Osteocyte (in vitro differentiated cells): ENCODE data around the gene FRAS1. TPM values are rescaled to one million over a fixed set of nuclear protein-coding genes. Genes with fewer than 3 reads are reported as not detected.

Experiments
- DNase-seq: peaks from one replicate; pipeline ENCODE4 v3.0.0; 2021; ENCODE audit warnings: mixed read lengths; ENCODE audit not compliant: unreplicated experiment; ENCODE audit errors: extremely low spot score
- H3K27ac Mint-ChIP-seq: one replicate; pipeline ENCODE4 v1.8.0; 2021; ENCODE audit warnings: mild to moderate bottlenecking, mixed read lengths; ENCODE audit not compliant: unreplicated experiment
- H3K27me3 Mint-ChIP-seq: one replicate; pipeline ENCODE4 v1.8.0; 2021; ENCODE audit warnings: mixed read lengths; ENCODE audit not compliant: unreplicated experiment
- H3K36me3 Mint-ChIP-seq: one replicate; pipeline ENCODE4 v1.8.0; 2021; ENCODE audit warnings: mixed read lengths; ENCODE audit not compliant: unreplicated experiment
- H3K4me1 Mint-ChIP-seq: one replicate; pipeline ENCODE4 v1.8.0; 2021; ENCODE audit warnings: mixed read lengths; ENCODE audit not compliant: unreplicated experiment
- H3K4me3 Mint-ChIP-seq: one replicate; pipeline ENCODE4 v1.8.0; 2021; ENCODE audit warnings: mild to moderate bottlenecking, moderate library complexity, mixed read lengths; ENCODE audit not compliant: unreplicated experiment
- H3K9me3 Mint-ChIP-seq: one replicate; pipeline ENCODE4 v1.8.0; 2021; ENCODE audit warnings: mixed read lengths; ENCODE audit not compliant: unreplicated experiment
- total RNA-seq: library from RNA; stranded (reverse); gene quantifications from 2 replicates; pipeline ENCODE4 v1.2.1, GENCODE V29; 2021
- TF ChIP-seq, protein P1 (sequence below): fragments of 200-600 bp; sonication (generic); IDR thresholded peaks from 2 replicates; pipeline ENCODE4 v1.5.0; 2021; ENCODE audit warnings: antibody characterized with exemption, mild to moderate bottlenecking, moderate library complexity

The FRAS1 gene
- total RNA-seq, 1 donor from 2014 or later, result 0.89 TPM

DNA sequence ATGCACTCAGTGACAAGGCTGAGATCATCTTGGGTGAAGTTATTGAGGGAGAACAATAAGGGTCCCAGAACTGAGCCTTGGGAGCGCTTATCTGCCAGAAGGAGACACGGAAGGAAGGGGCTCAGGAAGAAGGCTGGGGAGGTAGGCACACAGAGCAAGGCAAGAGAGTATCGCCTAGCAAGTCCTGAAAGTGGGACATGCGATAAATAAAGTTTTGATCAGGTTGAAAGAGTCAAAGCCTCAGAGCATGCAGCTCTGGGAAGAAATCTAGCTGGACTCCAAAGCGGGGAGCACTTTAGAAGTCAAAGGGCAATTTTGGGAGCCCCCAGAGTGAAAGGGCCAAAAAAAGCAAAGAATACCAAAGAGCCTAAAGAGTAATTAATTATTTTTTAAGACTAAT, 476.7 kb downstream of the FRAS1 start:
- TF ChIP-seq, protein P1, sequence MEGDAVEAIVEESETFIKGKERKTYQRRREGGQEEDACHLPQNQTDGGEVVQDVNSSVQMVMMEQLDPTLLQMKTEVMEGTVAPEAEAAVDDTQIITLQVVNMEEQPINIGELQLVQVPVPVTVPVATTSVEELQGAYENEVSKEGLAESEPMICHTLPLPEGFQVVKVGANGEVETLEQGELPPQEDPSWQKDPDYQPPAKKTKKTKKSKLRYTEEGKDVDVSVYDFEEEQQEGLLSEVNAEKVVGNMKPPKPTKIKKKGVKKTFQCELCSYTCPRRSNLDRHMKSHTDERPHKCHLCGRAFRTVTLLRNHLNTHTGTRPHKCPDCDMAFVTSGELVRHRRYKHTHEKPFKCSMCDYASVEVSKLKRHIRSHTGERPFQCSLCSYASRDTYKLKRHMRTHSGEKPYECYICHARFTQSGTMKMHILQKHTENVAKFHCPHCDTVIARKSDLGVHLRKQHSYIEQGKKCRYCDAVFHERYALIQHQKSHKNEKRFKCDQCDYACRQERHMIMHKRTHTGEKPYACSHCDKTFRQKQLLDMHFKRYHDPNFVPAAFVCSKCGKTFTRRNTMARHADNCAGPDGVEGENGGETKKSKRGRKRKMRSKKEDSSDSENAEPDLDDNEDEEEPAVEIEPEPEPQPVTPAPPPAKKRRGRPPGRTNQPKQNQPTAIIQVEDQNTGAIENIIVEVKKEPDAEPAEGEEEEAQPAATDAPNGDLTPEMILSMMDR, result no peak
- Mint-ChIP-seq H3K4me1 (no peaks in the 10 kb centered on the region), H3K27me3 (no peaks in the 10 kb centered on the region), H3K27ac (no peak overlapping the region), H3K36me3 (no peaks in the 10 kb centered on the region), H3K9me3 (peaks cover 4% of the 10 kb centered on the region), H3K4me3 (no peak overlapping the region)
- DNase-seq, result no peak

DNA sequence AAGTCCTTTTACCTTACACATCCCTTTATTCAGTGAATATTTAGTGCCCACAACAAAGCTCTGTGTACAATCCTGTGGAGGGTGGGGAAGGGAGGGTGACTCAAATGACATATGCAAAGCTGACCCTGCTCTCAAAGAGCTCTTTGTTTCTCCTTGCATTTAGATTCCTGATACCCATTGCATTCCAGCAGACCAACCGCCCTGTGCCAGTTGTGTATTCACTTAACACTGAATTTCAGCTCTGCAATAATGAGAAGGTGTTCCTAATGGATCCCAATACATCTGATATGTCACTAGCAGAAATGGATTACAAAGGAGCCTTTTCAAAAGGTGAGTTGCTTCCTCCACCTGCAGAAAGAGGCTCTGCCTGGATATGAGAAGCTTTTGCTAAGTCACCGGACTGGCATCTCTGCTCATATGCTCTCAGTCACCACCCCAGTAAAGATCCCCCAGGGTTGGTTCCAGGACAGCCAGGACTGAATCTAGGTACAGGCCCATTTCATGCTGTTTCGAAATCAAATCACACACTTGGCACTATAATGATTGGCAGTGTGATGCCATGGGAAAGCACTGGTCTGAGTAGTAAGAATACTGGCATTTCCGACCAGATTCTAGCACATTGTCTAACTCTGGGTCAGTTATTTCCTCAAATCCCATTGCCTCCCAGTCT, 477.3 kb downstream of the FRAS1 start:
- TF ChIP-seq, protein P1, result no peak
- no peak for DNase-seq
- H3K4me3 Mint-ChIP-seq, result no peak overlapping the region
- no peaks in the 10 kb centered on the region for H3K4me1 Mint-ChIP-seq
- H3K9me3 Mint-ChIP-seq, result peaks cover 4% of the 10 kb centered on the region
- H3K27me3 Mint-ChIP-seq, result no peaks in the 10 kb centered on the region
- H3K27ac Mint-ChIP-seq, result no peak overlapping the region
- no peaks in the 10 kb centered on the region for H3K36me3 Mint-ChIP-seq

DNA sequence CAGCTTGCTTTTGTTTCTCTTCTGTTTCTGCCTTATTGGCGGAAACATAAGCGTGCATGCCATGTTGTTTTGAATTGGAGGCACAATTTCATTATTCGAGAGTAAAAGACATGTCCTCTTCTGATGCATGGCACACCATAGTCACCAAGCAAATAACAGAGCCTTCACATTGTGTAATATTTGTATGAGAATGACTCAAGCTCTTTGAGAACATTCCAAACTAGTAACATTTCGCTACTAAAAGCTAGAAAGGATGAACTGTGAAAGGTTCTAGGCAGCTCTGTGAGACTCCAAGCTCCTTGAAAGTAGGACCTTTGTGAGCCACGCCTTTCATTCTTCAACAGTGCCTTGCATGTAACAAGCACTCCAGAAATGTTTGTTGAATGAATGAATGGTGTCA, 485.2 kb downstream of the FRAS1 start:
- Mint-ChIP-seq H3K27me3 (peaks cover 5% of the 10 kb centered on the region), H3K9me3 (no peaks in the 10 kb centered on the region), H3K4me1 (peaks cover 16% of the 10 kb centered on the region), H3K36me3 (no peaks in the 10 kb centered on the region), H3K27ac (no peak overlapping the region), H3K4me3 (no peak overlapping the region)
- TF ChIP-seq, protein P1, result no peak
- no peak for DNase-seq

DNA sequence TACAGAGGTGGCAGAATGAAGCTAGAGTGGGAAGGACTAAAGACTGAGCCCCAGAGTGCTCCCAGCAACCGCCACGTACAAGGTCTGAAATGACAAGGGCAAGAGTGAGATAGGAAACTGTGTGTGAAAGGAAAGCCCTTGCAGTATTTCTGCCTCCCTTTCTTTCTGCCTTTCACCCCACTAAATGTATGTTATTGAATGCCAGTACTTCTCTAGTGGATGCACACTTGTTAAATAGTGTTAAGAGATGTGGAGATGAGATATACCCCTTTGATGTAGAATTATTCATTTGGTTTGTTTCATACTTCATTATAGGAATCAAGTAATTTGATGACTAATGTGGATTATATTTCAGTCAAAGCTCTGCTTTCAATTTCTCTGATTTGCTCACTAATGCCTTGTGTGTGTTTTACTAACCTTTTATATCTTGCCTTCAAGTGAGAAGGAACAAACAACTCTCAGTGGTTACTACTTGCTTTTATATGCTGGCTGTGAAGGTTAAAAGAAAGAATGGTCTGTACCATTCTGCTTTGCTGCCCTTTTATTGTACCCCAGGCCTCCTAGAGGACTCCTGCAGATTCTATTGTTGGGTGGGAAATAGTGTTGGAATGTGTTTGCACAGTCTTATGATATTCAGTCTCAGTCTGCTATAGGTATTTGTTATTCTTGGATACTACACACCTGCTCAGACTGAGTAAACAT, 486.5 kb downstream of the FRAS1 start:
- no peak overlapping the region for H3K4me3 Mint-ChIP-seq
- TF ChIP-seq, protein P1, result no peak
- peaks cover 16% of the 10 kb centered on the region for H3K4me1 Mint-ChIP-seq
- H3K36me3 Mint-ChIP-seq, result no peaks in the 10 kb centered on the region
- no peak overlapping the region for H3K27ac Mint-ChIP-seq
- peaks cover 5% of the 10 kb centered on the region for H3K27me3 Mint-ChIP-seq
- DNase-seq, result no peak
- no peaks in the 10 kb centered on the region for H3K9me3 Mint-ChIP-seq

DNA sequence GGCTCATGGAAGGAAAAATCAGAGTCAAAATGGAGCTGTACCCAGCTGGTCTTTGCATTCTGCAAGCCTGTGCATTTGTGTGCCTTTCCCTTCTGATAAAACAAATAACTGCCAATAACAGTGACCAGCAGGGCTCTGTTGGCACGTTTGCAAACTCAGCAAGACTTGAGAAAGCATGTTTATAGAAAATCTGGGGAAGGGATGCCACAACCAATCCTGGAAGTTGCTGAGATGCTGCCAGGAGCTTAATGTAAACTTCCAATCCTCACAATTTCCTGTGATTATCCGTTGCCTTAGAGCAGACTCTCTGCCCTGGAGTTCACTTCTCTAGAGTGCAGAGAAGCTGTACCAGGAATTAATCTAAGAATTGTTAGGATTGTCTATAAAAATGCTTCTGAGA, 487.6 kb downstream of the FRAS1 start:
- DNase-seq, result no peak
- no peaks in the 10 kb centered on the region for H3K9me3 Mint-ChIP-seq
- no peak overlapping the region for H3K27ac Mint-ChIP-seq
- peaks cover 16% of the 10 kb centered on the region for H3K4me1 Mint-ChIP-seq
- H3K4me3 Mint-ChIP-seq, result no peak overlapping the region
- H3K27me3 Mint-ChIP-seq, result peaks cover 6% of the 10 kb centered on the region
- TF ChIP-seq, protein P1, result no peak
- H3K36me3 Mint-ChIP-seq, result no peaks in the 10 kb centered on the region
